GM21526 (cell line): ENCODE measurements around the gene LAMC3.
"Not testable (repeated sequence)": the region's sequence is repeated elsewhere in the genome, so short reads cannot be mapped to it uniquely, and the experiment has no call there.

Experiments
- ATAC-seq: cut with Tn5 transposase; IDR thresholded peaks from one replicate; pipeline ENCODE4 v1.9.1; 2021; ENCODE audit warnings: moderate library complexity; ENCODE audit not compliant: unreplicated experiment, low FRiP score

Gene LAMC3

GRCh38 chr9:131027048-131027871 lies 18.3 kb downstream of the LAMC3 start:
- ATAC-seq, result no peak

DNA sequence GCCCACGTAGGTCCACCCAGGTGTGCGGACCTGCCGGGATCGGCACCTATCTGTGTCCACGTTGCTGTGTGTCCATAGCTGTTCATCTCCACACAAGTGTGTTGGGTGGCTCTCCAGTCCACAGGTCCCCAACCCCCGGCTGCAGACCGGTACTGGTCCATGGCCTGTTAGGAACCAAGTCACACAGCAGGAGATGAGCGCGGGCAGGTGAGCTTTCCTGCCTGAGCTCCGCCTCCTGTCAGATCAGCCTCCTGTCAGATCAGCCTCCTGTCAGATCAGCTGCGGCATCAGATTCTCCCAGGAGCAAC lies 18.9 kb downstream of the LAMC3 start:
- ATAC-seq, result no peak

GRCh38 chr9:131028221-131028884 lies 19.4 kb downstream of the LAMC3 start:
- no peak for ATAC-seq

DNA sequence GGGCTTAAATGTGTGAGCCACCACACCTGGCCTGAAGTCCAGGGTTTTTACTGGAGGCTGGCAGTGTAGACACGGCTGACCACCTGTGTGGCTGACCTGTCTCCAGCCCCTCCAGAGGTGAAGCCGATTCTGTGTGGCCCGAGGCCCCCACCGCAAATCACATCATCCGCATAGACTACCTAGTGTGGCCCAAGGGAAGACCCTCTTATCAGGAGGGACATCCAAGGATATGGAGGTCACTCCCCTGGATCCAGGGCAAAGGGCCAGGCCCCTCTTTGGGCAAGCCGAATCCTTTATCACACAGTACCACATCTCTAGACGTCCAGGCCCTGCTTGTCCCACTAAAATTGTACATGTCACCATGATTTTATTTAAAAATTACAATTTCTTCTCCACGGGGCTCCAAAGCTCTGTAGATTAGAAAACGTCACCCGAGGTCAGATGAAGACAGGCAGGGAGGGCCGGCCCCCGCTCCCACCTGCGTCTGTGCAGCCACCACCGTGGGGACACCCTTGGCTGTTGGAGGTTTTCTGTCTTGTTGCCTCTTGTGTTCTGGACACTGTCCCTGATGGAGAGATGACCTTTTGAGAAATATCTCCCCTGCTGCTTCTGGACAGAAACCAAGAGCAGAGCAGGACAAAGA lies 20.1 kb downstream of the LAMC3 start:
- no peak for ATAC-seq

- no peak for ATAC-seq
These were observed 20.6 kb downstream of the LAMC3 start for GRCh38 chr9:131029574-131029952.

- ATAC-seq, result no peak
These were observed 21.4 kb downstream of the LAMC3 start for GRCh38 chr9:131030239-131031004.

DNA sequence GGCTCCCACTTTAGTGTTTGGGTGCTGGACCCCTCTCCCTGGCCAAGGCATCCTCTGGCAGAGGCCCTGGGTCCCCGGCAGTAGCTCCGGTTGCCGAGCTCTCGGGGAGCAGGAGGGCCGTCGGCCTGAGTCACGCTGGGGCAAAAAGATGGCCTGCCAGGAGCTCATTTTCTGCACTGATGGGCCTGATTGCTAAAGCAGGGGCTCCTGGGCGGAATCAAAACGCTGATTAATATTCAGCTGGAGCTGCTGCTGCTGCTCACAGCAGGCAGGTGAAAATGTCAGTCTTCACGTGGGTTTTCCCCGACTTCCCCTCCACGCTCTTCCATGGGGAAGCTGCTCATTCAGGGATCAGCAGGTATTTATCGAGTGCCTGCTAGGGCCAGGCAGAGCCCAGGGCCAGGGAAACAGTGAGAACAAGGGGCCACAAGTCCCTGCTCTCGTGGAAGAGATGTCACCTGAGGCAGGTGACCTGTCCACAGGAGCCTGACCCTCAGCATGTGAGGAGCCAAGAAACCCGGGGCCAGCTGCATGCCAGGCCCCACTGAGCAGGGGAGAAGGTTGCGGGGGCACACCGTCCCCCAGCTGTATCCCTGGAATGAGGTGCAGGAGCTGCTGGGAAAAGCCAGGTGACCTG lies 22.1 kb downstream of the LAMC3 start:
- ATAC-seq, result no peak

DNA sequence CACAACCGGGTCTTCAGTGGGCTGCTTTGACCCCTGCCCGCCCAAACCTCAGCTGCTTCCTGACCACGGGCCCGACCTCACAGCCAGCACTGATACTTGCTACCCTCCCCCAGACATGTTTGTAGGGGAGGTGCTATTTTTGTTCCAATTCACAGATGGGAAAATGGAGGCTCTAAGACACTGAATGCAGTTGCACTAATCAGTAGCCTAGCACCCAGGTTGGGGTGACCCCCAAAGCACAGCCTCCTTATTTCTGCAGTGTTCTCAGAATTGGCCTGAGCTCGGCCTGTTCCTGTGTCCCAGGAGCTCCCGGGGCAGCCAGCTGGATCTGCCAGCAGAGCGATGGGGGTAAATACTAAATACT lies 22.6 kb downstream of the LAMC3 start:
- no peak for ATAC-seq

DNA sequence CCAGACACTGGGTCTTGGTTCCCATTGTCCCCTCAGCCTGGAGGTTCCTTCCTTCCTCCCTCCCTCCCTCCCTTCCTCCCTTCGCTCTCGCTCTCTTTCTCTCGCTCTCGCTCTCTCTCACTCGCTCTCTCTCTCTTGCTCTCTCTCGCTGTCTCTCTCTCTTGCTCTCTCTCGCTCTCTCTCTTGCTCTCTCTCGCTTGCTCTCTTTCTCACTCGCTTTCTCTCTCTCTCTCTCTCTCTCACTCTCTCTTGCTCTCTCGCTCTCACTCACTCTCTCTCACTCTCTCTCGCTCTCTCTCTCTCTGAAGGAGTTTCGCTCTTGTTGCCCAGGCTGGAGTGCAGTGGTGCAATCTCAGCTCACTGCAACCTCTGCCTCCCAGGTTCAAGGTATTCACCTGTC lies 23.4 kb downstream of the LAMC3 start:
- ATAC-seq, result no peak

- ATAC-seq, result no peak
These were observed 24.6 kb downstream of the LAMC3 start for GRCh38 chr9:131033269-131034224.

- ATAC-seq, result no peak
These were observed 25.3 kb downstream of the LAMC3 start for GRCh38 chr9:131034268-131034667.

GRCh38 chr9:131034749-131035148 lies 25.8 kb downstream of the LAMC3 start:
- ATAC-seq, result not testable (repeated sequence)

GRCh38 chr9:131035548-131035947 lies 26.6 kb downstream of the LAMC3 start:
- no peak for ATAC-seq

DNA sequence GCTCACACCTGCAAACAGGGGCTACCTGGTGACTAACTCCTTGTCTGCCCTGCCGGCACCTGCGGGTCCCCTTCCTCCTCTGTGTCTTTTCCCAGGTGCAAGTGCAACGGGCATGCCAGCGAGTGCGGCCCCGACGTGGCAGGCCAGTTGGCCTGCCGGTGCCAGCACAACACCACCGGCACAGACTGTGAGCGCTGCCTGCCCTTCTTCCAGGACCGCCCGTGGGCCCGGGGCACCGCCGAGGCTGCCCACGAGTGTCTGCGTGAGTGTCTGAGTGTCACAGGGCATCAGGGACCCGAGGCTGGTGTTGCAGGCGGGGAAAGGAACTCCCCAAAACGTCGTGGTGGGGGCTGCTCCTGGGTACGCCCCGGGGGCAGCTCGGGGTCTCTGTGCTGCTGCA lies 27.1 kb downstream of the LAMC3 start:
- ATAC-seq, result no peak

DNA sequence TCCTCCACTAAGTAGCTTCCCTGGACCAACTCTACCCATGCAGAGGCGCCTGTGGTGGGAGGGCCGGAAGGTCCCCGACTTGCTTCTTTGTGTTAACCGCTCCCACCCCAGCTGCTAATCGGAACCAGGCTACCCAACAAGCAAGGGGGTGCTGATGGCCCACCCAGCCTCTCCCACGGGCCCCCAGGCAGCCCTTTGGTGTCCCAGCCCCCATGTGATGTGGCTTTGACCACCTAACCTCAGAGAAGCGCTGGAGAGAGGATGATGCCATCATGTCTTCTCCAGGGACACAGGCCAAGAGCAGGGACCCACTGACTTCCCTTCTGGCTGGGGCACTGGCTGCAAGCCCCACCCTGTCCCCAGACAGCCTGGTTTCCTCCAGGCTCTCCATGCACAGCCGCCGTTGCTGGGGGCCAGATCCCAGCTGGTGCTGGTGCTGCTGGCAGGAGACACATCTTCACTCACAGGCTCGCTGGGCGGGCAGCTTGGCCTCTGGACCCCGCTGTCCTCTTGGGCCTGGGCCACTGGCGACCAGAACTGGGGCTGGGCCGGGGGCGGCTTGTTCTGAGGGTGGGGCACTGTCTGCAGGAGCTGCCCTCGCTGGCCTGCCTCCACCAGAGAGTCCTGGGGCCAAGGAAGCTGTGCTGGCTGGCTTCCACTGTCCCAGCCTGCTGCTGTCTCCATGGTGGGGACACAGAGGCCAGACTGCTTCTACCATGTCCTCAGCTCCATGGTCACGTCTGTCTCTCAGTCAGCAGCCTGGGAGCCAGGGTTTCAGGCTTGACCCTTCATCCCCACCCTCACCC lies 27.8 kb downstream of the LAMC3 start:
- no peak for ATAC-seq

- ATAC-seq, result no peak
These were observed 28.6 kb downstream of the LAMC3 start for GRCh38 chr9:131037335-131038255.

GRCh38 chr9:131038256-131039128 lies 29.5 kb downstream of the LAMC3 start:
- no peak for ATAC-seq
